ENCODE results near the gene KCNA2. TPM values are rescaled to one million over a fixed set of nuclear protein-coding genes. Genes with fewer than 3 reads are reported as not detected.
A peak's percentile ranks its signal among the peaks of the same experiment; 100 is the strongest.

KCNA2 gene
- polyA plus RNA-seq, 4 donors = 0.34 to 0.46 (median 0.40) TPM

GRCh38 chr1:110630839-110631663, 24.9 kb upstream of the KCNA2 start:
- no peak for DNase-seq (ENCODE audit: low read depth in 4 of 4, low spot score in 2 of 4)

- no peak for DNase-seq (ENCODE audit: low read depth in 4 of 4, low spot score in 2 of 4)
These were observed 22.4 kb upstream of the KCNA2 start for GRCh38 chr1:110628323-110629105.

GRCh38 chr1:110627764-110628163, 21.6 kb upstream of the KCNA2 start:
- no peak for DNase-seq (ENCODE audit: low read depth in 4 of 4, low spot score in 2 of 4)

GRCh38 chr1:110626889-110627288, 20.7 kb upstream of the KCNA2 start:
- no peak for DNase-seq (ENCODE audit: low read depth in 4 of 4, low spot score in 2 of 4)

GRCh38 chr1:110620686-110621085, 14.5 kb upstream of the KCNA2 start:
- no peak for DNase-seq (ENCODE audit: low read depth in 4 of 4, low spot score in 2 of 4)

GRCh38 chr1:110620250-110620615, 14.1 kb upstream of the KCNA2 start:
- no peak for DNase-seq (ENCODE audit: low read depth in 4 of 4, low spot score in 2 of 4)

GRCh38 chr1:110619412-110620249, 13.5 kb upstream of the KCNA2 start:
- DNase-seq (ENCODE audit: low read depth in 4 of 4, low spot score in 2 of 4) = peak in 2 of 4 donors; percentile 32 to 34

GRCh38 chr1:110618668-110619067, 12.5 kb upstream of the KCNA2 start:
- DNase-seq (ENCODE audit: low read depth in 4 of 4, low spot score in 2 of 4) = no peak

GRCh38 chr1:110617589-110617988, 11.4 kb upstream of the KCNA2 start:
- no peak for DNase-seq (ENCODE audit: low read depth in 4 of 4, low spot score in 2 of 4)

- no peak for DNase-seq (ENCODE audit: low read depth in 4 of 4, low spot score in 2 of 4)
These were observed 11.0 kb upstream of the KCNA2 start for GRCh38 chr1:110617116-110617515.

GRCh38 chr1:110616587-110616986, 10.4 kb upstream of the KCNA2 start:
- no peak for DNase-seq (ENCODE audit: low read depth in 4 of 4, low spot score in 2 of 4)

- peak in 3 of 4 donors; percentile 28 to 69 (median 35) for DNase-seq (ENCODE audit: low read depth in 4 of 4, low spot score in 2 of 4)
These were observed 9.5 kb upstream of the KCNA2 start for GRCh38 chr1:110615548-110616130.

- no peak for DNase-seq (ENCODE audit: low read depth in 4 of 4, low spot score in 2 of 4)
These were observed 6.0 kb upstream of the KCNA2 start for GRCh38 chr1:110612060-110612745.

- no peak for DNase-seq (ENCODE audit: low read depth in 4 of 4, low spot score in 2 of 4)
These were observed 4.6 kb upstream of the KCNA2 start for GRCh38 chr1:110610696-110611286.

- DNase-seq (ENCODE audit: low read depth in 4 of 4, low spot score in 2 of 4) = no peak
These were observed 3.9 kb upstream of the KCNA2 start for GRCh38 chr1:110610084-110610483.

GRCh38 chr1:110608247-110608646, 2.1 kb upstream of the KCNA2 start:
- no peak for DNase-seq (ENCODE audit: low read depth in 4 of 4, low spot score in 2 of 4)

- DNase-seq (ENCODE audit: low read depth in 4 of 4, low spot score in 2 of 4) = no peak
These were observed 1.5 kb upstream of the KCNA2 start for GRCh38 chr1:110607536-110608230.

- peak in 3 of 4 donors; percentile 6 to 28 (median 17) for DNase-seq (ENCODE audit: low read depth in 4 of 4, low spot score in 2 of 4)
These were observed 738 bp upstream of the KCNA2 start for GRCh38 chr1:110606657-110607535.

Measured in left renal cortex interstitium (tissue), 4 donors.